ENCODE results near the gene SLC22A1.

GRCh38 chr6:160188773-160189172, 67.2 kb downstream of the SLC22A1 start:
- TF ChIP-seq, protein P1, sequence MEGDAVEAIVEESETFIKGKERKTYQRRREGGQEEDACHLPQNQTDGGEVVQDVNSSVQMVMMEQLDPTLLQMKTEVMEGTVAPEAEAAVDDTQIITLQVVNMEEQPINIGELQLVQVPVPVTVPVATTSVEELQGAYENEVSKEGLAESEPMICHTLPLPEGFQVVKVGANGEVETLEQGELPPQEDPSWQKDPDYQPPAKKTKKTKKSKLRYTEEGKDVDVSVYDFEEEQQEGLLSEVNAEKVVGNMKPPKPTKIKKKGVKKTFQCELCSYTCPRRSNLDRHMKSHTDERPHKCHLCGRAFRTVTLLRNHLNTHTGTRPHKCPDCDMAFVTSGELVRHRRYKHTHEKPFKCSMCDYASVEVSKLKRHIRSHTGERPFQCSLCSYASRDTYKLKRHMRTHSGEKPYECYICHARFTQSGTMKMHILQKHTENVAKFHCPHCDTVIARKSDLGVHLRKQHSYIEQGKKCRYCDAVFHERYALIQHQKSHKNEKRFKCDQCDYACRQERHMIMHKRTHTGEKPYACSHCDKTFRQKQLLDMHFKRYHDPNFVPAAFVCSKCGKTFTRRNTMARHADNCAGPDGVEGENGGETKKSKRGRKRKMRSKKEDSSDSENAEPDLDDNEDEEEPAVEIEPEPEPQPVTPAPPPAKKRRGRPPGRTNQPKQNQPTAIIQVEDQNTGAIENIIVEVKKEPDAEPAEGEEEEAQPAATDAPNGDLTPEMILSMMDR (IDR thresholded peaks at IDR 0.05; ENCODE audit: insufficient read depth, low read depth, low read length): no peak
- no peak for TF ChIP-seq EZH2 (IDR thresholded peaks at IDR 0.05; ENCODE audit: insufficient read depth, low read length)

All from astrocyte (in vitro differentiated cells and primary cell).